C4-2B (cell line): Measurements from ENCODE around the gene DHX32.
A peak's percentile ranks its signal among the peaks of the same experiment; 100 is the strongest.

Source experiments
- H3K27ac ChIP-seq: fragments of 450-650 bp; 2 replicates; pipeline ENCODE4 v1.5.1; 2017
- CTCF ChIP-seq: fragments of 450-650 bp; conservative IDR thresholded peaks from 2 replicates; pipeline ENCODE4 v1.5.1; 2017; ENCODE audit warnings: mild to moderate bottlenecking
- ZFX ChIP-seq: fragments of 450-650 bp; IDR thresholded peaks from 2 replicates; pipeline ENCODE4 v1.6.1; 2017

The DHX32 gene

GRCh38 chr10:125823663-125824251 is 57.3 kb downstream of the DHX32 start:
- H3K27ac ChIP-seq = peak overlapping the region; percentile 93
- TF ChIP-seq CTCF (no peak), ZFX (no peak)

DNA sequence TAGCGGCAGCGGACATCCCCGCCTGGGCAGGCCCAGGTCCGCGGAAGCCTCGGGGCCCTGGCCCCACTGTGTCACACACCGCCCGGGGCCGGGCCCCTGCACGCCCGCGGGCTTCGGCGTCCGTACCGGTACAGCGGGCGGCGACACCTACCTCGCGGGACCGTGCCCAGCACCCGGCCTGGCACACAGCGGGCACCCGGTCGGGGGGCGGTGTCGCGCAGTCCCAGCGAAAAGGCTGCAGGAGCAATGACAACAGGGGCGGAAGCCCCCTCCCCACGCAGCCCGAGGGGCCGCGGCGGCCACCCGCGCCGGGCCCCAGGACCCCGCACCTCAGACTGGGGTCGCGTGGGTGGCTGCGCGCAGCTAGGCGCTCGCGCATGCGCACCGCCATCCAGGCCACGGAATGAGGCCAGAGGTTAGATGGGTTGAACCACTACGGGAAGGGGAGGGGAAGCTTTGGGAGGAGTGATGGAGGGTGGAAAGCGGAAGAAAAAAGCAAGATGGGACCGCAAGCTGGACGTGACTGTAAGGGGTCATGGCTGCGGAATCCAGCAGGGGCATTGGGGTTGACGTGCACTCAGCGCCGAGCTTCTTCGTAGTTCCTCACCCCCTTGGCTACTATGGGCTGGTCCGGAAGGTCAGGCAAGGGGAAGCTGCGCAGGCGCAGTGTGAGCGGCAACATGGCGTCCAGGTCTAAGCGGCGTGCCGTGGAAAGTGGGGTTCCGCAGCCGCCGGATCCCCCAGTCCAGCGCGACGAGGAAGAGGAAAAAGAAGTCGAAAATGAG is 58.0 kb downstream of the DHX32 start, which contains the start of the genes BCCIP and UROS:
BCCIP (plus strand) TSS at position 669 of the 785 bp plus-strand sequence; CDS start at position 681, 12 bp downstream.
UROS (minus strand) TSS at position 381 of the 785 bp plus-strand sequence. CDS start 6,759 bp downstream, outside the sequence.
- H3K27ac ChIP-seq = peak within 1 kb of the TSS; percentile 93

DNA sequence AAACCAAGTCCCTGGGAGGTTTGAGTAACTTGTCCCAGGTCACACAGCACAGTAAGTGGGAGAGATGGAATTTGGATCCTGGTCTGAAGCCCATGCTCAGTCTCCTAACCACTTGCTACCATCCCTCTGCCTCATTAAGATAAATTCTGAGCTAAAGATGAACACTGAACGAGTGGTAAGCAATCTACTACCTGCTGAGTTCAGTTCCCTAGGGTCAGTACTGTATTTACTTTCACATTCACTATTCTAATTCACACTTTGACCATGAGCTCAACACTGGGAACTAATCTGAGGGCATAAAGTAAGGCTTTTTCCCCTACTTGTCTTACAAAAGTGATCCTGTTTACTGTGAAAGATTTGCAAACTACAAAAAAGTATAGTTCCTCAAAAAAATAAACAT is 60.4 kb downstream of the DHX32 start:
- TF ChIP-seq ZFX (no peak), CTCF (no peak)
- no peak overlapping the region for H3K27ac ChIP-seq

More for the DNA sequence above, 58.0 kb downstream of the DHX32 start, which contains the start of the genes BCCIP and UROS:
- peak; percentile 93 for TF ChIP-seq ZFX
- TF ChIP-seq CTCF = peak; percentile 0; the same call in 1 of the 2 replicates

DNA sequence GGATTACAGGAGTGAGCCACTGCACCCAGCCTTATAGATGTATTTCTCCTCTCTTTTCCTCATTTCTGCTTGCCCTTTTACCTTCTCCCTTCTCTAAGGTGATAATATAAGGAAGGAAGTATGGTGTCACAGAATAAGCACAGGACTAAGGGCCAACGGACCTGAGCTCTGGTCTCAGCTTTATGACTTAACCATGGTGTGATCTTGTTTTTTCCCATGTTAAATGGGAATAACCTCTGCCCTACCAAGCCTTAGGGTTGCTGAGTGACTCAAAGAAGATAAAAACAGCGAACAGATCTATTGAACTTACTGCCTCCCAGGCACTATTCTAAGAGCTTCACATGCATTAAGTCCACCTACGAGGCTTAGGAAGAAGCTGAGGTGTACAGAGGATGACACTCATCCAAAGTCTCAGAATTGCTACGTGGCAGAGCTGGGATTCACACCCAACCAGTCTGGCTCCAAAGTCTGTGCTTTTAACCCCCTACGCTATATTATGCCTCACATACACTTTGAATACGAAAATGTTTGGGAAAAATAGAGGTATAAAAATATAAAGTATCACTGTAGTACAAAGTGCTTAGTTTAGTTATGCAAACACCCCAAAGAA is 63.6 kb downstream of the DHX32 start:
- TF ChIP-seq ZFX = no peak
- TF ChIP-seq CTCF = no peak
- H3K27ac ChIP-seq = no peak overlapping the region

DNA sequence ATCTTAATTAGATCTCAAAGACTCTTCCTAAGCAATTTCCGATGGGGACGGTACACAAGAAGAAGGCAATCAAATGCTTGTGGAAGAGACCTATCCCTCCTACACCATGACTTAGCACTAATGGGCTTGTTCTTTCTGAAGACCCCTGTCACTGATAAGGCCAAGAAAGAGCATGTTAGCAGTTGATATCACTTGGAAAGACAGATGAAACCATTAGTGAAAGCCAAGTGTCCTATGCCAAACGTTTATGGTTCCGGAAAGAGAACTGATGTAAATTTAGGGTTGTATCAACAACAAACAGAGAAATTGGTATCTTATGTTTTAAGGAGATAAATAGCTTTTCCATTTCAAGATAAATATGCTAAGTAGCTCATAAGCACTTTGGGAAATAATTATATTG is 64.5 kb downstream of the DHX32 start:
- TF ChIP-seq ZFX = no peak
- no peak for TF ChIP-seq CTCF
- H3K27ac ChIP-seq = no peak overlapping the region

DNA sequence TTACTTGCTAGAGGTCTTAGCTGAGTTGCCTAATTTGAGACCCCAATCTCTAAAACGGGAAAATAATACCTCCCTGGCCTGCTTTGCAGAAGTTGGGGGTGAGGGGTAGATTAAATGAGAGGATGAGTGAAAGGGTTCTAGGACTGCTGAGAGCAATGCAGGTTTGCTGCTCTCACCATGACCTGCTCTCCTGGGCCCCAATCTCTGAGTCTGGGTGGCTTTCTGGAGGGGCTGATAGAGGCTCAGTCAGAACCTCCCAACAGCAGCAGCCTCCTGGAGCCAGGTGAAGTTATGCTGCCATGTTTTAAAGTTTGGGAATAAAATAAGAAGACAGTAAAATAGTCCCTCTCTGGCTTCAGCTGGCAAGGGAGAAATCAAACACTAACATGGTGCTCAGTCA is 65.3 kb downstream of the DHX32 start:
- TF ChIP-seq CTCF (no peak), ZFX (no peak)
- H3K27ac ChIP-seq = no peak overlapping the region
